ENCODE measurements around the gene CCNH.
A peak's percentile ranks its signal among the peaks of the same experiment; 100 is the strongest.

Gene CCNH

GRCh38 chr5:87412630-87413342 is at the start of gene CCNH:
Gene CCNH (minus strand): TSS chr5:87412930. CDS start chr5:87412794, 136 bp downstream.
- DNase-seq, result peak; percentile 88 to 91

- no peak for DNase-seq
Observed at GRCh38 chr5:87457706-87458105, 45.0 kb upstream of the CCNH start.

GRCh38 chr5:87453801-87454200 is 41.1 kb upstream of the CCNH start:
- no peak for DNase-seq

- DNase-seq, result no peak
Observed at GRCh38 chr5:87452837-87453236, 40.1 kb upstream of the CCNH start.

- no peak for DNase-seq
Observed at GRCh38 chr5:87442419-87442818, 29.7 kb upstream of the CCNH start.

- no peak for DNase-seq
Observed at GRCh38 chr5:87438231-87438630, 25.5 kb upstream of the CCNH start.

- DNase-seq, result no peak
Observed at GRCh38 chr5:87437724-87438123, 25.0 kb upstream of the CCNH start.

GRCh38 chr5:87435144-87435694 is 22.5 kb upstream of the CCNH start:
- no peak for DNase-seq

- DNase-seq, result no peak
Observed at GRCh38 chr5:87434461-87434860, 21.7 kb upstream of the CCNH start.

- DNase-seq, result no peak
Observed at GRCh38 chr5:87433945-87434344, 21.2 kb upstream of the CCNH start.

- no peak for DNase-seq
Observed at GRCh38 chr5:87432460-87432859, 19.7 kb upstream of the CCNH start.

- no peak for DNase-seq
Observed at GRCh38 chr5:87430863-87431457, 18.2 kb upstream of the CCNH start.

- no peak for DNase-seq
Observed at GRCh38 chr5:87423755-87424154, 11.0 kb upstream of the CCNH start.

- DNase-seq, result no peak
Observed at GRCh38 chr5:87421307-87421706, 8.6 kb upstream of the CCNH start.

GRCh38 chr5:87418506-87418905 is 5.8 kb upstream of the CCNH start:
- no peak for DNase-seq

- DNase-seq, result no peak
Observed at GRCh38 chr5:87413343-87413645, 564 bp upstream of the CCNH start.

- no peak for DNase-seq
Observed at GRCh38 chr5:87411973-87412629, 629 bp downstream of the CCNH start.

GRCh38 chr5:87411586-87411972 is 1.2 kb downstream of the CCNH start:
- no peak for DNase-seq

- no peak for DNase-seq
Observed at GRCh38 chr5:87410931-87411330, 1.8 kb downstream of the CCNH start.

- no peak for DNase-seq
Observed at GRCh38 chr5:87408204-87408603, 4.5 kb downstream of the CCNH start.

- DNase-seq, result no peak
Observed at GRCh38 chr5:87405472-87406155, 7.1 kb downstream of the CCNH start.

GRCh38 chr5:87404359-87404758 is 8.4 kb downstream of the CCNH start:
- DNase-seq, result no peak

GRCh38 chr5:87403899-87404298 is 8.8 kb downstream of the CCNH start:
- DNase-seq, result no peak

- no peak for DNase-seq
Observed at GRCh38 chr5:87403409-87403808, 9.3 kb downstream of the CCNH start.

Data from NCI-H1930 (cell line).